GM12875 (cell line): ENCODE measurements around the gene MAPK1.
"Not testable (repeated sequence)": the region's sequence is repeated elsewhere in the genome, so short reads cannot be mapped to it uniquely, and the experiment has no call there.

ENCODE experiments used
- H3K4me3 ChIP-seq: one replicate; pipeline ENCODE4 v1.5.1; 2011; ENCODE audit warnings: low read depth, low read length, control low read depth
- TF ChIP-seq, protein P1 (sequence below): IDR thresholded peaks from 2 replicates; pipeline ENCODE4 v1.5.1; 2011; ENCODE audit warnings: low read depth, mild to moderate bottlenecking, control low read depth, inconsistent platforms, low read length, moderate library complexity, borderline replicate concordance; ENCODE audit not compliant: insufficient read depth

MAPK1 gene

GRCh38 chr22:21837248-21837979 lies 30.0 kb downstream of the MAPK1 start:
- TF ChIP-seq, protein P1, sequence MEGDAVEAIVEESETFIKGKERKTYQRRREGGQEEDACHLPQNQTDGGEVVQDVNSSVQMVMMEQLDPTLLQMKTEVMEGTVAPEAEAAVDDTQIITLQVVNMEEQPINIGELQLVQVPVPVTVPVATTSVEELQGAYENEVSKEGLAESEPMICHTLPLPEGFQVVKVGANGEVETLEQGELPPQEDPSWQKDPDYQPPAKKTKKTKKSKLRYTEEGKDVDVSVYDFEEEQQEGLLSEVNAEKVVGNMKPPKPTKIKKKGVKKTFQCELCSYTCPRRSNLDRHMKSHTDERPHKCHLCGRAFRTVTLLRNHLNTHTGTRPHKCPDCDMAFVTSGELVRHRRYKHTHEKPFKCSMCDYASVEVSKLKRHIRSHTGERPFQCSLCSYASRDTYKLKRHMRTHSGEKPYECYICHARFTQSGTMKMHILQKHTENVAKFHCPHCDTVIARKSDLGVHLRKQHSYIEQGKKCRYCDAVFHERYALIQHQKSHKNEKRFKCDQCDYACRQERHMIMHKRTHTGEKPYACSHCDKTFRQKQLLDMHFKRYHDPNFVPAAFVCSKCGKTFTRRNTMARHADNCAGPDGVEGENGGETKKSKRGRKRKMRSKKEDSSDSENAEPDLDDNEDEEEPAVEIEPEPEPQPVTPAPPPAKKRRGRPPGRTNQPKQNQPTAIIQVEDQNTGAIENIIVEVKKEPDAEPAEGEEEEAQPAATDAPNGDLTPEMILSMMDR, result no peak
- H3K4me3 ChIP-seq, result no peak overlapping the region

DNA sequence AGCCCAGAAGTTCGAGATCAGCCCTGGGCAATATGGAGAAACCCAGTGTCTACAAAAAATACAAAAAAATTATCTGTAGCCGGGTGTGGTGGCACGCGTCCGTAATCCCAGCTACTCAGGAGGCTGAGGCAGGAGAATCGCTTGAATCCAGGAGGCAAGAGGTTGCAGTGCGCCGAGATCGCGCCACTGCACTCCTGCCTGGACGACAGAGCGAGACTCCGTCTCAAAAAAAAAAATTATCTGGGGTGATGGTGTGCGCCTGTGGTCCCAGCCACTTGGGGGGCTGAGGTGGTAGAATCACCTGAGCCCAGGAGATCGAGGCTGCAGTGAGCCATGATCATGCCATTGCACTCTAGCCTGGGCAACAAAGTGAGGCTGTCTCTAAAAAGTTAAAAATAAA lies 31.0 kb downstream of the MAPK1 start:
- H3K4me3 ChIP-seq, result not testable (repeated sequence)

DNA sequence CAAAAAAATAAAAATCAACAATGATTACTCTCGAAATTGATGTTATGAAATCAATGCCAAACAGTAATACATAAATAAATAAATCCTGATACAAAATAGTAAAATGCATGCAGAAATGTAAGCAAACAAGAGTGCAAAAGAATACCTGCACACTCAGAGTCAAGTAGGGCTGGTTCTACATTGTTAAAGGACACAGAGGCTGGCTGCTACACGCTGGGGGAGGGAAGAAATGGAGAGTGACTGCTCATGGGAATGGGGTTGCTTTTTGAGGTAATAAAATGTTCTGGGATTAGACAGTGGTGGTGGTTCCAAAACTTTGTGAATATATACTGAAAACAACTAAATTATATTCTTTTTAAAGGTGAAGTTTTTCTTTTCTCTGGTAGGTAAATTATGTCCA lies 32.1 kb downstream of the MAPK1 start:
- TF ChIP-seq, protein P1, result no peak
- H3K4me3 ChIP-seq, result no peak overlapping the region

DNA sequence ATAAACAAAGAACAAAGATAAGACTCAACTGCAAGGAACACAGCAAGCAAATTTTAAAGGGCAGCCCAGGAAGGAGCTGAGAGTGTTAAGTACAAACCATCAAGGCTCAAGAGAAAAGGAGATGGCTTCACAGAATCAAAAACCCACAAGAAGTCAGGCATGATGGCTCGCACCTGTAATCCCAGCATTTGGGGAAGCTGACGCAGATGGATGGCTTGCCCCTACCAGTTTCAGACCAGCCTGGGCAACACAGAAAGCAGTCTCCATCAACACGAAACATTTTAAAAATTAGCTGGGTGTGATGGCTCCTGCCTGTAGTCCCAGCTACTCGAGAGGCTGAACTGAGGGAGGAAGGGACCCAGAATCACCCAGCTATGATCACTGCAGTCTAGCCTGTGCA lies 32.6 kb downstream of the MAPK1 start:
- TF ChIP-seq, protein P1, result no peak
- H3K4me3 ChIP-seq, result no peak overlapping the region

DNA sequence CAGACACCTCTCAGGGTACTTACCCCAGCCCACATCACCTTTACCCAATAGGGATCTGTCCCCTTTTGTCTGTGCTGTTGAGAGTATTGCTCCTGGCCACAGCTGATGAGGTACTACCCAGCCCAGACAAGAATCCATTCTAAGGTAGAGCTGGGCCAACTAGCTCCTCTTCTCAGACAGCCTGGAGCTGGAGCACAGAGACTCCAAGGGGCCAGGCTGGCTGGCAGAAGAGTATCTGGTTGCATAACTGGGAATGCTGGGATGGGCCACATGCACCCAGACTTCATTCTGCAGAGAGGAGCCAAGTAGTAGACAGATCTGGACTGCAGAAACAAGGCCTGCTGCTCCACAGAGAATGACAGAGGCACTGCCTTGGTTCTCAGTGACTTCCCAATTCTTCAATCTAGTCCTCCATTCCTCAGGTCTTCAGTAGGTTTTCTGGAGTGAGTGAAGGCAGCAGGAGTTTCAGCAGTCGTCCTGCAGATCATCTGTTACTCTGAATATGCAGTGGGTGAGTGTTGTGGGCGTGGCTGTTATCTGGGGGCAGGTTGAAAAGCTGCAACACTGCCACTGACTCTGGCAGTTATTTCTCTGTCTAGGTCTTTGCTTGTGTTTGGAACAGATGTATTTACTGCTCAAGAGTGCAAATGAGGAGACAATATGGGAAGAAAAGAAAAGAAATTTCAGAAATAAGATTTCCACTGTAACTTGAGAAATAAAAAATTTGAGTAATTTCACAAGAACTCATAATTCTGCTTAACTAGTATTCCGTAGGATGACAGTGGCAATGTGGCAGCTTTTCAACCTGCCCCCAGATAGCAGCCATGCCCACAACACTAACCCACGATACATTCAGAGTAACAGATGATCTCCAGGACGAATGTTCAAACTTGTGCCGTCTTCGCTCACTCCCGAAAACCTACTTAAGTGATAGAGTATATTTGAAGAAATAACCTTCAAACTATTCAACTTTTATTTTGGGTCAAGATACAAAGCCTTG lies 34.9 kb downstream of the MAPK1 start:
- no peak overlapping the region for H3K4me3 ChIP-seq
- TF ChIP-seq, protein P1, result no peak

- H3K4me3 ChIP-seq, result no peak overlapping the region
- TF ChIP-seq, protein P1, result no peak
Observed at GRCh38 chr22:21829523-21829922, 37.9 kb downstream of the MAPK1 start.

DNA sequence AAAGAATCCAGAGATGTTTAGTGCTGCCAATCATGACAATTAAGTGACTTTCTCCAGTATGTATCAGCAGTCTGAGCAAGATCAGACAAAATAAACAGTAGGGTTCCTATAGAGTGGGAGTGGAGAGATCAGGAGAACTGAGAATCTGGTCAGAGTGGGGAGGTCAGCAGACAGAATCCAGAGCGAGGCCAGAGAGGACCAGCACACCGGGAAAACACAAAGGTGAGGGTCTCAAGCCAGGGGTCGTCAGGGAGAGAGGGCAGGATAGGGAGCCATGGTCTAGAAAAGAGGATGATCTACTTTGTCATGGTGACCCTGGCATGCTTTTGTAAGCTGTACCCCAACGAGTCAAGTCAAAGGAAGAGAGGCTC lies 39.2 kb downstream of the MAPK1 start:
- TF ChIP-seq, protein P1, result no peak
- no peak overlapping the region for H3K4me3 ChIP-seq
